ENCODE measurements around the gene COMMD7.

Gene COMMD7

GRCh38 chr20:32763202-32764004, 20.1 kb upstream of the COMMD7 start:
- Histone ChIP-seq H3K9me3 (ENCODE audit: control insufficient read depth, insufficient read depth, low read length) (no peaks in the 10 kb centered on the region), H3K4me3 (ENCODE audit: low read depth, low read length) (peak overlapping the region; percentile 100), H3K27me3 (ENCODE audit: control insufficient read depth, insufficient read depth, low read length) (no peaks in the 10 kb centered on the region), H3K36me3 (ENCODE audit: control insufficient read depth, insufficient read depth, low read length) (peaks cover 51% of the 10 kb centered on the region), H3K4me1 (ENCODE audit: control insufficient read depth, insufficient read depth, low read length) (peaks cover 13% of the 10 kb centered on the region), H3K9ac (ENCODE audit: low read depth, low read length) (peak overlapping the region; percentile 100)

- Histone ChIP-seq H3K36me3 (ENCODE audit: control insufficient read depth, insufficient read depth, low read length) (peaks cover 44% of the 10 kb centered on the region), H3K27me3 (ENCODE audit: control insufficient read depth, insufficient read depth, low read length) (no peaks in the 10 kb centered on the region), H3K4me1 (ENCODE audit: control insufficient read depth, insufficient read depth, low read length) (peaks cover 13% of the 10 kb centered on the region), H3K4me3 (ENCODE audit: low read depth, low read length) (peak overlapping the region; percentile 100), H3K9ac (ENCODE audit: low read depth, low read length) (peak overlapping the region; percentile 100), H3K9me3 (ENCODE audit: control insufficient read depth, insufficient read depth, low read length) (no peaks in the 10 kb centered on the region)
These were observed 19.5 kb upstream of the COMMD7 start for GRCh38 chr20:32762754-32763201.

DNA sequence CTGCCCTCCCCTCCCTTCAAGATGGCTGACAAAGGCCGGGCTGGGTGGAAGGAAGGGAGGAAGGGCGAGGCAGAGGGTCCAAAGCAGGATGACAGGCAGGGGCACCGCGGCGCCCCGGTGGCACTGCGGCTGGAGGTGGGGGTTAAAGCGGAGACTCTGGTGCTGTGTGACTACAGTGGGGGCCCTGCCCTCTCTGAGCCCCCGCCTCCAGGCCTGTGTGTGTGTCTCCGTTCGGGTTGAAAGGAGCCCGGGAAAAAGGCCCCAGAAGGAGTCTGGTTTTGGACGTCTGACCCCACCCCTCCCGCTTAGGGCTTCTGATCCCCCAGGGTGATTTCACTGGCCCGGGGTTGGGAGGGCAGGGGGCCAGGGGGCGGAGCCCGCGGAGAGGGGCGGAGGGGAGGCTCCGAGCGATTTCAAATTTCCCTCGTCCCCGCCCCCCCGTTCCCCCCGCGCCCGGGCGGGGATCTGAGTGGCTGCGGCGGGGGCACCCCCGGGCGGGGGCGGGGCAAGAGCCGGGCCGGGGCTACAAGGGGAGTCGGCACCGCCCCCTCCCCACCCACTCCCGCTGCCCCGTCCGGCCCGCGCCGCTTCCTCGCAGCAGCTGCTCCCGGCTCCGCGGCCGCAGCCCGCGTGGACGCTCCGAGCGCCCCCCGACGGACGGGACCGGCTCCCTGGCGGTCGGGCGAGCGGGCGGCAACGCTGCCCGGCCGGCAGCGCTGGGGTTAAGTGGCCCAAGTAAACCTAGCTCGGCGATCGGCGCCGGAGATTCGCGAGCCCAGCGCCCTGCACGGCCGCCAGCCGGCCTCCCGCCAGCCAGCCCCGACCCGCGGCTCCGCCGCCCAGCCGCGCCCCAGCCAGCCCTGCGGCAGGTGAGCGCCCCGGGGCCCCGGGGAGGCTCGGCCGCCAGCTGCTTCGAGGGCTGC, 18.8 kb upstream of the COMMD7 start, which contains the start of gene DNMT3B:
DNMT3B (plus strand) TSS at position 555 of the 923 bp plus-strand sequence. CDS start 17,939 bp downstream, outside the sequence.
- Histone ChIP-seq H3K9ac (ENCODE audit: low read depth, low read length) (peak within 1 kb of the TSS; percentile 100), H3K27me3 (ENCODE audit: control insufficient read depth, insufficient read depth, low read length) (no peaks in the 10 kb centered on the region), H3K4me1 (ENCODE audit: control insufficient read depth, insufficient read depth, low read length) (peaks cover 10% of the 10 kb centered on the region), H3K36me3 (ENCODE audit: control insufficient read depth, insufficient read depth, low read length) (peaks cover 38% of the 10 kb centered on the region), H3K4me3 (ENCODE audit: low read depth, low read length) (peak within 1 kb of the TSS; percentile 100), H3K9me3 (ENCODE audit: control insufficient read depth, insufficient read depth, low read length) (no peaks in the 10 kb centered on the region)

DNA sequence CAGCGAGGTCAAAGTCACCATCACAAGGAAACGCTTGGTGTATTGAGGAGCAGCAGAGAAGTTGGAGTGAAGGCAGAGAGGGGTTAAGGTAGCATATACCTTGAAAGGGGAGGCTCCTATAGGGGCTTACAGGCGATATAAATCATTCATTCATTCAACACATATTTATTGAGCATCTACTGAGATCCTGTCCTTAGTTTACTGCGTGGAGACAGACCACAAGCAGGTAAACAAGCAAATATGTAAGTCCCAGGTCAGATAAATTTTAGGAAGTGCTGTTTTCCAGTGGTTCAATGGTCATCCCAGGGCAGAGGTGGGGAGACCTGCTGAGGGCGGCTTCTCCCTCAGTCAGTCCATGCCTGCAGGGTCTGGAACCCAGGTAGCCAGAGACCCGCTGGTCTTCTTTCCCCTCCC, 18.2 kb upstream of the COMMD7 start:
- no peaks in the 10 kb centered on the region for H3K27me3 ChIP-seq (ENCODE audit: control insufficient read depth, insufficient read depth, low read length)
- peak overlapping the region; percentile 60 for H3K9ac ChIP-seq (ENCODE audit: low read depth, low read length)
- peaks cover 11% of the 10 kb centered on the region for H3K4me1 ChIP-seq (ENCODE audit: control insufficient read depth, insufficient read depth, low read length)
- H3K36me3 ChIP-seq (ENCODE audit: control insufficient read depth, insufficient read depth, low read length) = peaks cover 32% of the 10 kb centered on the region
- H3K4me3 ChIP-seq (ENCODE audit: low read depth, low read length) = peak overlapping the region; percentile 65
- H3K9me3 ChIP-seq (ENCODE audit: control insufficient read depth, insufficient read depth, low read length) = no peaks in the 10 kb centered on the region

GRCh38 chr20:32756156-32756555, 12.9 kb upstream of the COMMD7 start:
- peaks cover 26% of the 10 kb centered on the region for H3K4me1 ChIP-seq (ENCODE audit: control insufficient read depth, insufficient read depth, low read length)
- no peaks in the 10 kb centered on the region for H3K27me3 ChIP-seq (ENCODE audit: control insufficient read depth, insufficient read depth, low read length)
- H3K4me3 ChIP-seq (ENCODE audit: low read depth, low read length) = no peak overlapping the region
- H3K9ac ChIP-seq (ENCODE audit: low read depth, low read length) = no peak overlapping the region
- H3K9me3 ChIP-seq (ENCODE audit: control insufficient read depth, insufficient read depth, low read length) = no peaks in the 10 kb centered on the region
- H3K36me3 ChIP-seq (ENCODE audit: control insufficient read depth, insufficient read depth, low read length) = no peaks in the 10 kb centered on the region

- no peaks in the 10 kb centered on the region for H3K27me3 ChIP-seq (ENCODE audit: control insufficient read depth, insufficient read depth, low read length)
- H3K9ac ChIP-seq (ENCODE audit: low read depth, low read length) = no peak overlapping the region
- no peaks in the 10 kb centered on the region for H3K36me3 ChIP-seq (ENCODE audit: control insufficient read depth, insufficient read depth, low read length)
- H3K4me1 ChIP-seq (ENCODE audit: control insufficient read depth, insufficient read depth, low read length) = peaks cover 40% of the 10 kb centered on the region
- no peaks in the 10 kb centered on the region for H3K9me3 ChIP-seq (ENCODE audit: control insufficient read depth, insufficient read depth, low read length)
- H3K4me3 ChIP-seq (ENCODE audit: low read depth, low read length) = no peak overlapping the region
These were observed 10.5 kb upstream of the COMMD7 start for GRCh38 chr20:32753731-32754130.

GRCh38 chr20:32752458-32753250, 9.4 kb upstream of the COMMD7 start:
- Histone ChIP-seq H3K27me3 (ENCODE audit: control insufficient read depth, insufficient read depth, low read length) (no peaks in the 10 kb centered on the region), H3K9me3 (ENCODE audit: control insufficient read depth, insufficient read depth, low read length) (no peaks in the 10 kb centered on the region), H3K36me3 (ENCODE audit: control insufficient read depth, insufficient read depth, low read length) (no peaks in the 10 kb centered on the region), H3K4me1 (ENCODE audit: control insufficient read depth, insufficient read depth, low read length) (peaks cover 40% of the 10 kb centered on the region), H3K4me3 (ENCODE audit: low read depth, low read length) (peak overlapping the region; percentile 20), H3K9ac (ENCODE audit: low read depth, low read length) (peak overlapping the region; percentile 79)

GRCh38 chr20:32751702-32752457, 8.6 kb upstream of the COMMD7 start:
- Histone ChIP-seq H3K9me3 (ENCODE audit: control insufficient read depth, insufficient read depth, low read length) (no peaks in the 10 kb centered on the region), H3K4me1 (ENCODE audit: control insufficient read depth, insufficient read depth, low read length) (peaks cover 40% of the 10 kb centered on the region), H3K36me3 (ENCODE audit: control insufficient read depth, insufficient read depth, low read length) (no peaks in the 10 kb centered on the region), H3K4me3 (ENCODE audit: low read depth, low read length) (peak overlapping the region; percentile 20), H3K27me3 (ENCODE audit: control insufficient read depth, insufficient read depth, low read length) (no peaks in the 10 kb centered on the region), H3K9ac (ENCODE audit: low read depth, low read length) (peak overlapping the region; percentile 79)

DNA sequence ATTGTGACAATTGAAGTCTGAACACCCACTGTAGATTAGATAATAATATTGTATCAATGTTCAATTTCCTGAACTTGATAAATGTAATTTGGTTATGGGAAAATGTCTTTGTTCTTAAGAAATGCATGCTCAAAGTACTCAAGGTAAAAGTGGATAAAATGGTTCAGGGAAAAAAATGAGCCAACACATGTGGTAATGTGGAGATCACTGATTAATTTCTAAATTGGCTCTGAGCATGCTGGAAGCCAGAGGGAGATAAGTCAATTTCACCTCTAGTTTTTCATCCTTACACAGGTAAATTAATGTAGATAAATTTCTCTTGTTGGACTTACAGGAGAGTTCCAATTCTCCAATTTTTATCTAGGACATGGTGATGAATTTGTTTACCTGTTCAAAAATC, 8.0 kb upstream of the COMMD7 start:
- Histone ChIP-seq H3K4me1 (ENCODE audit: control insufficient read depth, insufficient read depth, low read length) (peaks cover 37% of the 10 kb centered on the region), H3K36me3 (ENCODE audit: control insufficient read depth, insufficient read depth, low read length) (no peaks in the 10 kb centered on the region), H3K27me3 (ENCODE audit: control insufficient read depth, insufficient read depth, low read length) (no peaks in the 10 kb centered on the region), H3K9me3 (ENCODE audit: control insufficient read depth, insufficient read depth, low read length) (no peaks in the 10 kb centered on the region), H3K4me3 (ENCODE audit: low read depth, low read length) (peak overlapping the region; percentile 3), H3K9ac (ENCODE audit: low read depth, low read length) (peak overlapping the region; percentile 17)

DNA sequence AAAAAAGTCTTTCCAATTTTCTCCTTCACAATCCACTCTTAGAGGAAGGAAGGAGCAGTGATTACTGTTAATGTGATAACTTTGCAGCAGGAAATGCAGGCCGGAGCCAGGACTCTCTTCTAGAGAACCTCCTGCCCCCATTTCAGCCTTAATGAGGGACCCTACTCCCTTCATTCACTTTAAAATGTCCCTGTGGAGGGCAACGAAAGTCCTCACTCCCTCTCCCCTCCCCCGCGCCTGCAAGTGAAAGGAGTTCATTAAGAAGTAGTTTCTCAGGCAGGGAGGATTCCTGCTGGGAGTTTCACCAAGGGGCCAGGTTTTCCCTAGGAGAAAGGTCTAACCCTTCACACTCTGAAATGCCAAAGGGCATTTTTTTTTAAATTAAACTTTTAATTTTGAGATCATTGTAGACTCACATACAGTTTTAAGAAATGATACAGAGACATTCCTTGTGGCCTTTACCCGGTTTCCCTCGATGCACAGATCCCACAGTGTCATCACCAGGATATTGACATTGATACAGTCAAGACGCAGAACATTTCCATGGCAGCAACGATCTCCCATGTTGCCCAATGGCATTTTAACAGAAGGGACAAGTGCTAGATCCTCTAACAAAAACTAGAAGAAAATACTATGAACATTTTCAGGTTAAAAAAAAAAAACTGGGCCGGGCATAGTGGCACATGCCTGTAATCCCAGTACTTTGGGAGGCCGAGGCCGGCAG, 6.8 kb upstream of the COMMD7 start:
- Histone ChIP-seq H3K36me3 (ENCODE audit: control insufficient read depth, insufficient read depth, low read length) (no peaks in the 10 kb centered on the region), H3K27me3 (ENCODE audit: control insufficient read depth, insufficient read depth, low read length) (no peaks in the 10 kb centered on the region), H3K4me3 (ENCODE audit: low read depth, low read length) (no peak overlapping the region), H3K9ac (ENCODE audit: low read depth, low read length) (peak overlapping the region; percentile 9), H3K9me3 (ENCODE audit: control insufficient read depth, insufficient read depth, low read length) (no peaks in the 10 kb centered on the region), H3K4me1 (ENCODE audit: control insufficient read depth, insufficient read depth, low read length) (peaks cover 33% of the 10 kb centered on the region)

All from iPS-15b (cell line).